HPDE6-E6E7 (cell line): Measurements from ENCODE around the gene PRR4.

Experiments
- DNase-seq: peaks from one replicate; pipeline ENCODE4 v3.0.0; 2011; ENCODE audit warnings: missing footprints; ENCODE audit errors: extremely low spot score

PRR4 gene

GRCh38 chr12:10849425-10849878 lies at the start of gene PRR4:
TSS of gene PRR4 (minus strand) at chr12:10849475. CDS start at chr12:10849437, 38 bp downstream.
- DNase-seq: no peak

- DNase-seq: no peak
Measured at GRCh38 chr12:10896854-10897253, 47.6 kb upstream of the PRR4 start.

- DNase-seq: no peak
Measured at GRCh38 chr12:10891937-10892336, 42.7 kb upstream of the PRR4 start.

GRCh38 chr12:10889226-10889625 lies 40.0 kb upstream of the PRR4 start:
- DNase-seq: no peak

GRCh38 chr12:10884086-10884725 lies 34.9 kb upstream of the PRR4 start, which contains the start of gene PRH1:
TSS of gene PRH1 (minus strand) at chr12:10884255. CDS start at chr12:10884217, 38 bp downstream.
- no peak for DNase-seq

GRCh38 chr12:10873378-10873777 lies 24.1 kb upstream of the PRR4 start:
- DNase-seq: no peak

GRCh38 chr12:10867381-10867780 lies 18.1 kb upstream of the PRR4 start:
- DNase-seq: no peak

GRCh38 chr12:10863512-10864218 lies 14.4 kb upstream of the PRR4 start:
- no peak for DNase-seq

- no peak for DNase-seq
Measured at GRCh38 chr12:10861366-10861765, 12.1 kb upstream of the PRR4 start.

GRCh38 chr12:10855807-10856206 lies 6.5 kb upstream of the PRR4 start:
- no peak for DNase-seq

- DNase-seq: no peak
Measured at GRCh38 chr12:10853776-10854175, 4.5 kb upstream of the PRR4 start.

GRCh38 chr12:10851243-10851858 lies 2.1 kb upstream of the PRR4 start:
- DNase-seq: no peak

GRCh38 chr12:10847744-10848143 lies 1.5 kb downstream of the PRR4 start:
- no peak for DNase-seq

- no peak for DNase-seq
Measured at GRCh38 chr12:10842862-10843261, 6.4 kb downstream of the PRR4 start.

- no peak for DNase-seq
Measured at GRCh38 chr12:10838461-10838860, 10.8 kb downstream of the PRR4 start.

- DNase-seq: no peak
Measured at GRCh38 chr12:10829994-10830393, 19.3 kb downstream of the PRR4 start.

- DNase-seq: no peak
Measured at GRCh38 chr12:10826258-10826657, 23.0 kb downstream of the PRR4 start, which contains the start of gene TAS2R10. TSS of gene TAS2R10 (minus strand) at chr12:10826358. CDS start at chr12:10826269, 89 bp downstream.

GRCh38 chr12:10824957-10825356 lies 24.3 kb downstream of the PRR4 start:
- no peak for DNase-seq

GRCh38 chr12:10811883-10812536 lies 37.3 kb downstream of the PRR4 start:
- no peak for DNase-seq

GRCh38 chr12:10810068-10810467 lies 39.2 kb downstream of the PRR4 start, which contains the start of gene TAS2R9:
TSS of gene TAS2R9 (minus strand) at chr12:10810168. CDS start at chr12:10810075, 93 bp downstream.
- DNase-seq: no peak

GRCh38 chr12:10807186-10807585 lies 42.1 kb downstream of the PRR4 start, which contains the start of gene TAS2R8:
TSS of gene TAS2R8 (minus strand) at chr12:10807286. CDS start at chr12:10806980, 306 bp downstream.
- no peak for DNase-seq

- DNase-seq: no peak
Measured at GRCh38 chr12:10802587-10802986, 46.7 kb downstream of the PRR4 start, which contains the start of gene TAS2R7. TSS of gene TAS2R7 (minus strand) at chr12:10802627. CDS start at chr12:10802570, 57 bp downstream.
